NOMO-1 treated with DMSO at 0.1 percent for 48 hours (cell line): ENCODE data around the gene TCF15.
"Not testable (repeated sequence)": the region's sequence is repeated elsewhere in the genome, so short reads cannot be mapped to it uniquely, and the experiment has no call there.

Experiments
- DNase-seq: peaks from one replicate; lab custom pipeline; 2025; ENCODE audit not compliant: unreplicated experiment; lab: John Stamatoyannopoulos, UW

TCF15 gene

DNA sequence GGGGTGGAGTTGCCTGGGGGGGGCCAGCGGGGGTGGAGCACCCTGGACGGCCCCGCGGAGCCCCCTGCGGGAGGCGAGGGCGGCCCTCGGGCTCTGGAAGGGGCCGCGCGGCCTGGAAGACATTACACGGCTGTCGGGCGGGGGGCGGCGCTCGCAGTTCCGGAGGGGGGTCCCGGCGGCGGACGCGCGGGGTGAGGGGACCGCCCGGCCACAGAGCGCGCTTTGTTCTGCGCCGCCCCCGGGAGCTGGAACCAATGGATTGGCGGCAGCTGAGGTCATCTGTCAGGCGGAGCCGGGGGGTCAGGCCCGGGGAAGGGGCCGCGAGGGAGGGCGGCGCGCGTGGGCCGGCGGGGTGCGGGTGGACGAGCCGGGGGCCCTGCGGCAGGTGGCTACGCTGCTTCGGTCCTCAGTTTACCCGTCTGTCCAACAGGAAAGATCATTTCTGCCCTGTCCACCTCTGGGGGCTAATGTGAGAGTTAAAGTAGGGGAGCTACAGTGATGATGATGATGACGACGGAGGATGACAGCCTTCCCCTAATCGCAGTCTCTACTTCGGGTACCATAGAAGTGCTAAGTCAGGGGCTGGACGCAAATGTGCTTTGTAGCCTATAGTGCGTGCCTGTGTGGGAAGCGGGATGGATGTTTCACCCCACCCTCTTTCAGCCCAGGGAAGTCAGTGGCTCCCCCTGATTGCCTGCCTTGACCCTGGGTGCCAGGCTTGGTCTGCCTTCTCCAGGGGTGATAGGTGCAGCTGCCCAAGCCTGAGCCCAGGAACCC lies 32.5 kb upstream of the TCF15 start:
- DNase-seq = no peak

DNA sequence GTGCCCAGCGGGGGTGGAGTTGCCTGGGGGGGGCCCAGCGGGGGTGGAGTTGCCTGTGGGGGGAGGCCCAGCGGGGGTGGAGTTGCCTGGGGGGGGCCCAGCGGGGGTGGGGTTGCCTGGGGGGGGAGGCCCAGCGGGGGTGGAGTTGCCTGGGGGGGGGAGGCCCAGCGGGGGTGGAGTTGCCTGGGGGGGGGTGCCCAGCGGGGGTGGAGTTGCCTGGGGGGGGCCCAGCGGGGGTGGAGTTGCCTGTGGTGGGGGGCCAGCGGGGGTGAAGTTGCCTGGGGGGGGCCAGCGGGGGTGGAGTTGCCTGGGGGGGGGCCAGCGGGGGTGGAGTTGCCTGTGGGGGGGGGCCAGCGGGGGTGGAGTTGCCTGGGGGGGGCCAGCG lies 31.9 kb upstream of the TCF15 start:
- DNase-seq = not testable (repeated sequence)

DNA sequence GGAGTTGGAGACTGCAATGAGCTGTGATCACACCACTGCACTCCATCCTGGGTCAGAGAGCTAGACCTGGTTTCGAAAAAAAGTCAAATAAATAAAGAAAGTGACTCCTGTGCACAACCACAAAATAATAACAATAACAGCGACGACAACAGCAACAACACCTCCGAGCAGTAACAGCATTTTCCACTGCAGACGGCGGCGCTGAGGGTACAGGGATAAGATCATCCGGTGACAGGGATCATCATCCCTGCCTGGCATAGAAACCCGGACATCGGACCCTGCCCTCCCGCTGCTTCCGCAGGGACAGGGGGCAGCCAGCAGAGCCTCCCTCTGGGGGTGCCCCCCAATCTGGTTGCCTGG lies 31.4 kb upstream of the TCF15 start:
- no peak for DNase-seq

DNA sequence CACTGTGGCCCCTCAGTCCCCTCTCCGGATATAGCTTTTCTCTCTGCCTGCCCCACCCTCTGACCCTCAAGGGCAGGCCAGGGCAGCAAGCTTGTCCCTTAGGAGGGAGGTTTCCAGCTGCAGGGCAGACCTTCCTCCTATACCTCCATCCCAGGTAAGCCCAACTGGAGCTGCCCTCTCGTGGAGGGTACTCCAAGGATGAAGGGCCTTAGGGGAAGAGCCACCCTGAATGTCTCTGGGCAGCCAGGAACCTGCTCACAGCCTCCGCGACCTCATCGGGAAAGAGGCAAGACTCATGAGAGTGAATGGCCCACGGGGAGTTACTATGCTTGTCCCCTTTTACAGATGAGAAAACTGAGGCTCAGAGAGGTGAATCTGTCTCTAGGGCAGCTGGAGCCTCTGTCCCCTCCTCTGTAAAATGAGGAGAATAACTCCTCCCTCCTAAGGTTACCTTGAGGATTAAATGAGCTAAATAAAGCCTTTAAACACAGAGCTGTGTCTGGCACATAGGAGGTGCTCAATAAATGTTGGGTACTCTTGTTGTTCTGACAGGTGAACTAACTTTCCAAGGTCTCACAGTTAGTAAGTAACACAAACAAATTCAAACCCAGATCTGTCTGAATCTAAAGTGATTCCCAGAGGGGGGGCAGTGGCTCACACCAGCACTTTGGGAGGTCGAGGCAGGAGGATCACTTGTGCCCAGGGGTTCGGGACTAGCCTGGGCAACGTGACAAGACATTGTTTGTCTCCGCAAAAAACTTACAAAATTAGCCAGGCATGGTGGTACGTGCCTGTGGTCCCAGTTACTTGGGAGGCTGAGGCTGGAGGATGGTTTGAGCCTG lies 30.8 kb upstream of the TCF15 start:
- no peak for DNase-seq

DNA sequence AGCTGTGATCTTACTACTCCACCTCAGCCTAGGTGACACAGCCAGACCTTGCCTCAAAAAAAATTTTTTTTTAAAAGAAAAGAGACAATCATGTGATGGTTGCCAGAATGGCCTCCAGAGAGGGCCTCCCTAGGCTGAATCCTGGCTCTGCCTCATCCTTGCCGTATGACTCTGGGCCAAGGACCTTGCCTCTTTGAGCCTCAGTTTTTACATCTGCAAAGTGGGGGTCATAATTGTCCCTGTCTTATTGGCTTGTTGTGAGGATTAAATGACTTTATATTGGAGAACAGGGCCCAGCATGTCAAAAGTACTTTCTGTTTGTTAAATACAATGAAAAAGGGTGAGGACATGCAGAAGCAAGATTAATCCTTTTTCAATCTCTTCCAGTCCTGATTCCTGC lies 28.5 kb upstream of the TCF15 start:
- DNase-seq = no peak

DNA sequence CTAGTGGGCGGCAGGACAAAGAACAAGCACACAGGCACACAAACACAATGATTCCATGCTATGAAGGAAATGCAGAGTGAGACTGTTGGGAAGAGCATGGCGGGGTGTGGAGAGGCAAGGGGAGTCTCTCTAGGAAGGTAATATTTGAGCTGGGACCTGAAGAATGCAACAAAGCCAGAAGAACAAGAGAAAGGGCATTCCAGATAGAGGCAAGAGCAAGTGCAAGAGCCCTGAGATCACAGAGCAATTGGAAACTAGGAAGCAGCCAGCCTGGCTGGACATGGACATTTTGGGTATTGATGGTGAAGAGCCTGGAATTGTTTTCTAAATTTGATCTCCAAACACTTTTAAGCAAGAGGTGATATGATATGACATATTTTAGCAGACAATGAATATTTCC lies 27.4 kb upstream of the TCF15 start:
- DNase-seq = no peak

DNA sequence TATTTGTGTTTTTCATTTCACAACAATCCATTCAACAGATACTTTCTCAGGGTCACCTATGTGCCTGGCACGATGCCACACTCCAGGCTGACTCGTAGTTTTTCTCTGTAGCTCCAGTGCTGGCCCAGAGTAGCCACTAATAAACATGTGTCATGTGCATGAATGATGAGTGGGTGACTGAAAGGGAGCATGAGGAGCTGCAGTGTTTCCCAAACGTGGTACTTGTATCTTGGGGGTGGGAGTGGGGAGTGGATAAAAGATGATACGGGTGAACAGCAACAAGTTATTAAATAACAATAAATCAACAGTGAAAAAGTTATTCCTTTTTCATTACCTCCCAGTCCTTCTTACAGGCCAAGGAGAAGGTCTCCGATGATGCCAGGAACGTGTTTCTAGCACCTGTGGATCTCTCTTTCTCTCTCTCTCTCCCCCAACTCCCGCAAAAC lies 25.8 kb upstream of the TCF15 start:
- DNase-seq = no peak

DNA sequence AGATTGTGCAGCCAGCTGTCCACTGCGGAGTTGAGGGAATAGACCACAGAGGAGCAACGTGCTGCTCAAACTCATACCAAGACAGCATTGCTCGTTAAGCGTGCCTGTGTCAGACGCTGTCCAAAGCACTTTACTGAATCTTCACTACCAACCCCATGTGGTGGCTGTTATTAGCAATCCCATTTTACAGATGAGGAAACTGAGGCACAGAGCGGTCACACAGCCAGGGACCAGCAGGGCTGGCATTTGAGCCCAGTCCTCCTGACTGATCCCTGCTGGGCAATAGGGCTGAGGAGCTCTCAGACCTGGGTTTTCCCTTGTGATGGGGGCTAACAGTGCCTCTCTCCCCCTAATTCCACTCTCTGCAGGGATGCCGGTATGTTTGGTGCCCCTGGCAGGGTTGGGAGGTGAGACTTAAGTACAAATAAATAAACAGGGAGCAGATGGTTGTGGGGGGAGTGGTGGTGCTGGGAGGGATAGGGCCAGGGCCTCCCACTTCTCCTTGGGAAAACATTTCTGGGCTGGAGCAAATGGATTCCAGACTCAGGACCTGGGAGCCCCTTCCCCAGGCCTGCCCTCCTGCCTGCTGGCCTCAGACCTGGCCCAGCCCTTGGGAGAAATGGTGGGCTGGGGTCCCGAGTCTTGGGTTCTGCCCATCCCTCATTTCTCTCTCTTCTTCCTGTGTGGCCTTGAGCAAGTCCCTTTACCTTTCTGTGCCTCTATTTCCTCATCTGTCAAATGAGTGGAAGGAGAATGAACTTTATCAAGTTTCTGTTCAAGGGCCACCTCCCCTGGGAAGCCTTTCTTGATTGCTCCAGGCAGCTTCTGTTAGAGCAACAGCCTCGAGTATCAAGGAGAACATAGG lies 25.2 kb upstream of the TCF15 start:
- DNase-seq = no peak

DNA sequence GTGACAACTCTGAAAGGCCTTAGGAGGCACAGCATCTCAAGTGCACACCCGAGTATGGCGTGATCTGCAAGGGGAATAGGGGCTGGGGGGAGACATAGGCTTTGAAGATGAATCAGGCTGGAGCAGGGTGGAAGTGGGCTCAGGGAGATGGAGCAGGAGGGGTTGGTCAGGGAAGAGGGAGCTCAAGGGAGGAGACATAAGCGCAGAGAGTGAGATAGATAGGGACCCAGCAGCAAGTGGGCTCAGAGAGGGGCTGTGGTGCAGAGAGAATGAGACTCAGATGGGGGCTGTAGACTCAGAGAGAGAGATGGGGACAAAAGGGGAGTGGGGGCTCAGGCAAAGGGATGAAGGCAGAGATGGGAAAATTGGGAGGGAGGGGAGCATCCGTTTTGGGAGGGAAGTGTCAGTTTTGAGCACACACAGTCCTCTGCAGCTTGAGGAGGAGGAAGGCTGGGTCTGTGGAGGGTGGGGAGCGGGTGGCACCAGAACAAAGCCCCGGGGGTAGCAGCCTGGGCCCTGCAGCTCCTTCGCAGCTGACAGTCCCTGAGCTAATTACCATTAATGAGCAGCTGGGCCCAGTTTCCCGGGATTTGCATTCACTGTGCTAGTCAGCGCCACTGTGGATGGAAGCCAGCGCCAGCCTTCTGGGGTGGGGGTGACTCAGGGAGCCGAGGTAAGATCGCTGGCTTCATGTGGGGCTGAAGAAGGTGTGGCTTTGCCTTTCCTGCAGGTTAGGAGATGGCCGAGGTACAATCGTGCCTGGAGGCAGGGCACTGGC lies 24.2 kb upstream of the TCF15 start:
- DNase-seq = no peak

DNA sequence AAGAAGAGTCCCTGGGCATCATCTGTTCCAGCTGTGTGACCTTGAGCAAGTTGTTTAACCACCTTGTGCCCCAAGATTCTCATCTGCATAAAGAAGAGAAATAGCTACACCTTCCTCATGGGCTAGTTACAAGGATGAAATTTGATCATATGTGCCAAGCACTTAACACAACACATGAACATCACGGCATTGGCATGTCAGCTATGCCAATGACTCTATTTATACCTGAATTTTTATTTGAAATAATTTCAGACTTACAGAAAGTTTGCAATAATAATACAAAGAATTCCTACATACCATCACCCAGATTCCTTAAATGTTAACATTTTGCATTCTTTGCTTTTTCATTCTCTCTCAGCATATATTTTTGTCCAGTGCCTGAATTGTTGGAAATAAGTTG lies 21.0 kb upstream of the TCF15 start:
- DNase-seq = no peak

DNA sequence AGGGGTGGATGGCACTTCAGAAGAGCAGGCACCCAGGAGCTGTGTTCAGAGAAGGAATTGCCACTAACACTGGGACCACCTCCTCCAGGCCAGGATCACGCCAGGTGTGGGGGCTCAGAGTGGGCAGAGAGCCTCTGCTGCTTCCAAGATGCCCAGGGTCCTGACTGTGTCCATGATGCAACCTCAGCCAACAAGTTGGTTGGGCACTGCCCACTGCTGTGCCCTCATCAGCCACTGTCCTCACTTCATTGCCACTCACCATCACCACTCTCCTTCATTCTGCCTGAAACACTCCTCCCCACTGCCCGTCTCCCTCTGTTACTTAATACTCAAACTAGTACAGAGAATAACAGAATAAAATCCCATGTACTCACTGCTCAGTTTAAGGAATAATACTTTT lies 16.5 kb upstream of the TCF15 start:
- DNase-seq = no peak

DNA sequence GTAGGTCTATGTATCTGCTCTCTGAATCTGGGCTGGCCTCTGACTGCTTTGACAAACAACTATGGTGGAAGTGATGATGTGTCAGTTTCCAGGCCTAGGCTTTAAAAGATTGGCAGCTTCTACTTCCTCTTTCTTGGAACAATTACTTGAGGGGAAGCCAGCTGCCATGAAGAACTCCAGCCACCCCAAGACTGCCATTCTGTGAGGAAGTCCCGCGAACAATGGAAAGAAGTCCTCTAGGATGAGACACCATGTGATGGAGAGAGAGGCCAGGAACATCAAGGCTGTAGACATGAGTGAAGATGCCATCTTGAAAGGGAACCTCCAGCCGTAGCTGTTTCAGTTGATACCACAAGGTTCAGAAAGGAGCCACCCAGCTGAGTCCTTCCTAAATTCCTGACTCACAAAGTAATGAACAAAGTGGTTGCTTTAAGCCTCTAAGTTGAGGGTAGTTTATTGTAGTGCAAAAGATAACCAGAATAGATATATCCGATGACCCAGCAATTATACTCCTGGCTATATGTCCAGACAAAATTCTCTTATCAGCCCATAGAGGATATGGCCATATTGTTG lies 15.3 kb upstream of the TCF15 start:
- DNase-seq = peak; percentile 78

DNA sequence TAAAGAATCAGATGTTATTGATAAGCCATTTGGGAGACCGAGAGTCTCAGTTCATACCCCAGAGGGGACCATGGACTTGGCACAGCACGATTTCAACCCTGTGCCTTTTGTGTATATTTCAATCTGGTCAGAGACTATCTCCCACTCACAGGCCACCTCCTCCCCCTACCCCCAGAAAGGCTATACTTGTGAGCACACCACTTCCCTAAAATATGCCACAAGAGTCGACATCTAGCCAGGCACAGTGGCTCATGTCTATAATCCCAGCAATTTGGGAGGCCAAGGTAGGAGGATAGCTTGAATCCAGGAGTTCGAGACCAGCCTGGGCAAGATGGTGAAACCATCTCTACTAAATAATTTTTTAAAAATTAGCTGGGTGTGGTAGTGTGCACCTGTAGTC lies 13.6 kb upstream of the TCF15 start:
- no peak for DNase-seq

DNA sequence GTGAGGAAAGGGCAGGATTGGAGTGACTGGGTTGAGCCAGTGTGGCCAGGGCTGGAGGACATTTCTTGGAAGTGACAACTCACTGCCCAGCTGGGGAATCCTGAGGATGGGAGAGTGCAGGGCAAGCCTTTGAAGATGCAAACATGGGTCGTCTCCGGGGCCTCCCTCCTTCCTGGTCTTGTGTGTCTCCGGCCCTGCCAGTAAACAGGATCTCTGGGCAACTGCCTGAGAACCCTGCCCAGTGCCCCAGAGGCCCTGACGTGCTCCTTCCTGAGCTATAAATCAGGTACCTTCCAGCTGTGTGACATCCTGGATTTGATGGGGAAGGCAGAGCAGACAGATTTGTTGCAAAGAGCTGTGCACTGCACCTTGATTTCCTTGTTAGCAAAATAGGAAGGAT lies 12.9 kb upstream of the TCF15 start:
- no peak for DNase-seq

DNA sequence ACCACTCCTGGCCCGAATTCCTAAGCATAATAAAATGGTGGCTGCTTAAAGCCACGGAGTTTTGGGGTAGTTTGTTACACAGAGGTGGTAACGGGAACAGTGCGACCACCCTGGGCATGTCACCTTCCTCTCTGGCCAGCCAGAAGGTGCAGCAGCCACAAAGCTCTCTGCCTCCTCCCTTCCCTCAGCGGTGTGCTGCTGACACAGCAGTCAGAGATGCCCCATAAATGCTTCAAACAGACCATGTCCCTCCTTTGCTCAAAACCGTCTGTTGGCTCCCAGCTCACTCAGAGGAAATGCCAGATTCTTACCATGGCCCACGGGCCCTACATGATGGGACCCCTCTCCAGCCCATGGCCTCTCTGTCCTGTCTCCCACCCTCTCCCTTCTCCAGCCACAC lies 12.1 kb upstream of the TCF15 start:
- DNase-seq = no peak

DNA sequence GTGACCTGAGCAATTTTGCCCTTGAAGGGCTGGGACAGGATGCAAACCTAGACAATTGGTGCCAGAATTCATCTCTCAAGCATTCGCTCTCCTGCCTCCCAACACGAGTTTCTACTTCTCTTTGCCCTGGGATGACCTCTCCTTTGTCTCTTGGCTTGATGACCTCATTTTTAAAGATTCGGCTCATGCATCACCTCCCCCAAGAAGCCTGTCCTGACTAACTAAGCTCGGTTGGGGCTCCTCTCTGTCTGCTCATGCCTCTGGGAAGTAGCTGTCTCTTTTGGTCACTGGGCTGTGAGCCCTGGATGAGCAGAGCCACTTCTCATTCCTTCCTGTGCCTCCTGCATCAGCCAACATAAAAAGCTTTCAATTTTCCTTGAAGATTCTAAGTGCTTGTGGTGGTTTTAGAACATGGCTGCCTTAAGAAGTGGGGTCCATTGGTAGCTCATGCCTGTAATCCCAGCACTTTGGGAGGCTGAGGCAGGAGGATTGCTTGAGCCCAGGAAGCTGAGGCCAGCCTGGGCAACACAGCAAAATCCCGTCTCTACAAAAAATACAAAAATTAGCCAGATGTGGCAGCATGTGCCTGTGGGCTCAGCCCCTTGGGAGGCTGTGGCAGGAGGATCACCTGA lies 11.1 kb upstream of the TCF15 start:
- DNase-seq = no peak

DNA sequence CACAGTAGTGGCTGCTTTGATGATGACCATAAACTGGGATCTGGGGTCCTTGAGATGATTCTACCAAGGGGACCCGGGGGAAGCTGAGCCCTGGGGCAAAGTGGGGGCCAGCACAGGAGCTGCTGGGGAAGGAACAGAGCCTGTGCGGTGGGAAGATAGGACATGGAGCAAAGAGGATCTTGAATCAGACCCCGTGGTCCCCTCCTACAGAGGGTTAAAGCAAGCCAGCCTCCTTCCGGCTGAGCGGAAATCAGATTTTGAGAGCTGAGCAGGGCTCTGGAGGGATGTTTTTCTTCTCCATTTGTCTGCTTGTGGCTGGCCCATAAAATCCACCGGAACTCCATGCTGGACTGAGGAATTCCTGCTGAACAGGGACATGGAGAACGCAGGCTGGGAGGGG lies 10.1 kb upstream of the TCF15 start:
- DNase-seq = no peak

DNA sequence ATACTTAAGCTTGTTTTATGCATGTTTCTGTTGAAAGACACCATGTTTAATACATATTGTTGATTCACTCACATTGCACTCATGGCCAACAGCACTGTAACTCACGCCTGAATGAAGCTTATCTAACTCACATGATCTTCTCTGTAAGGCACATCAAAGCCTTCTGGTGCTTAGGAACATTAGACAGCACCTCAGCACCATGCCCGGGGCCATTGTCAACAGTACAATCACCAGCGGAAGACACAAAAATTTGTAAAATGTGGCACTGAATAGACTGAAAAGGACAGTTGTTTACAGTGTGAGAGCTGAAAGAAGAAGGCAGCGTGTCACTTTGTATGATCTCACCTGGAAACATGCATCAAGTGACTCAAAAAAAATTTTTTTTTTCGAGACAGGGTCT lies 8.9 kb upstream of the TCF15 start:
- DNase-seq = no peak

DNA sequence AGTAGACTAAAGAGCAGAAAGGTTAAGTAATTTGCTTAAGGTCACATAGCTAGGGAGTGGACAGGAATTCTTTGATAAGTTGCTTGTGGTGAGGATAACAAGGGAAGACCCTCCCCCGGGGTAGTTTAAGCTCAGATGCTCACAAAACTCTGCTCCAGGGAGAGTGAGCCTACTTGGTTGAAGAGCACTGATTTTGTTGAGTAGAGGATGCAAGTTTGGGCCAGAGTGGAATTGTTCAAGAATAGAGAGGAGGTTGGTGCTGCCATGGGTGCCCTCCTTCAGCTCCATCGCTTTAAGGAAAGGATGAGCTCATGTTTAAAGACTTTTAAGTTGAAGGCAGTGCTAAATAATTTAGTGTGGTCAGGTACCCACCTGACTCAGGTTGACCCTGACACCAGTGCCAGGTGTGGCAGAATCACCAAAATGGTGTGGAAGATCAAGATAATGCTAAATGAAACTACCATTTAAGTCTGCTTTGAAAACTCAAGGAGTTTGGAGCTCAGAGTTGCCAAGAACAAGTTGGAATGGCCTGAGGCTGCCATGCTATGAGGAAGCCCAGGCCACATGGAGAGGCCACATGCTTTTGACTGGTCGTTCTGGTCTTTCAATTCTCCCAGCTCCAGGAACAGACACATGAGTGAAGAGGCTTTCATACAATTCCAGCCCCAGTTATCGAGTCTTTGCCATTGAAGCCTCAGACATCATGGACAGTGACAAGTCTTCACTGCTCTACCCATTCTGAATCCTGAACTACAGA lies 8.0 kb upstream of the TCF15 start:
- no peak for DNase-seq
